GM23338 (cell line): ENCODE measurements around the gene RSPRY1. TPM values are rescaled to one million over a fixed set of nuclear protein-coding genes. Genes with fewer than 3 reads are reported as not detected.

Experiments used
- ATAC-seq: fragments of 200-7000 bp; cut with Tn5 transposase; 3 replicates; pipeline ENCODE4 v1.9.1; 2020
- DNase-seq: peaks from one replicate; pipeline ENCODE4 v3.0.0-alpha.2; 2015; ENCODE audit warnings: low spot score
- H2AFZ ChIP-seq: fragments of 200-600 bp; sonication (generic); 2 replicates; pipeline ENCODE4 v1.8.0; 2016; ENCODE audit warnings: antibody characterized with exemption, mild to moderate bottlenecking, moderate library complexity
- H3F3A ChIP-seq: fragments of 200-600 bp; sonication (generic); replicated peaks from 2 replicates; pipeline ENCODE4 v1.8.0; 2017; ENCODE audit warnings: antibody characterized with exemption, mixed run types, low read depth
- H3K27ac ChIP-seq: fragments of 200-600 bp; sonication (generic); 2 replicates; pipeline ENCODE4 v1.6.1; 2016; ENCODE audit warnings: low read depth
- H3K27me3 ChIP-seq: fragments of 200-600 bp; sonication (generic); 2 replicates; pipeline ENCODE4 v1.8.0; 2016; ENCODE audit warnings: mild to moderate bottlenecking, mixed run types, moderate library complexity; ENCODE audit not compliant: insufficient read depth
- H3K36me3 ChIP-seq: fragments of 200-600 bp; sonication (generic); 2 replicates; pipeline ENCODE4 v1.8.0; 2016; ENCODE audit warnings: mild to moderate bottlenecking; ENCODE audit not compliant: insufficient read depth
- H3K4me1 ChIP-seq: fragments of 200-600 bp; sonication (generic); 2 replicates; pipeline ENCODE4 v1.8.0; 2016; ENCODE audit warnings: mild to moderate bottlenecking, moderate library complexity; ENCODE audit not compliant: insufficient read depth
- H3K4me2 ChIP-seq: fragments of 200-600 bp; sonication (generic); 2 replicates; pipeline ENCODE4 v1.7.1; 2017; ENCODE audit warnings: mixed run types
- H3K4me3 ChIP-seq: fragments of 200-600 bp; sonication (generic); 2 replicates; pipeline ENCODE4 v1.6.1; 2016; ENCODE audit warnings: mixed run types
- H3K79me2 ChIP-seq: fragments of 200-600 bp; sonication (generic); replicated peaks from 2 replicates; pipeline ENCODE4 v1.8.0; 2017; ENCODE audit warnings: mild to moderate bottlenecking; ENCODE audit not compliant: insufficient read depth
- H3K9me2 ChIP-seq: fragments of 200-600 bp; sonication (generic); 2 replicates; pipeline ENCODE4 v1.8.0; 2017; ENCODE audit not compliant: insufficient read depth
- H4K20me1 ChIP-seq: fragments of 200-600 bp; sonication (generic); replicated peaks from 2 replicates; pipeline ENCODE4 v1.8.0; 2017; ENCODE audit warnings: mild to moderate bottlenecking; ENCODE audit not compliant: insufficient read depth
- H3K27ac Mint-ChIP-seq: 2 replicates; pipeline ENCODE4 v1.8.0; 2020; ENCODE audit warnings: inconsistent platforms, mild to moderate bottlenecking, moderate library complexity, mixed read lengths
- H3K27me3 Mint-ChIP-seq: 3 replicates; pipeline ENCODE4 v1.8.0; 2022; ENCODE audit warnings: low read depth, mild to moderate bottlenecking, moderate library complexity, mixed read lengths, inconsistent platforms; ENCODE audit not compliant: insufficient read depth, poor library complexity
- H3K36me3 Mint-ChIP-seq: 3 replicates; pipeline ENCODE4 v1.8.0; 2021; ENCODE audit warnings: low read depth, mild to moderate bottlenecking, inconsistent platforms, moderate library complexity, mixed read lengths
- H3K4me1 Mint-ChIP-seq: 3 replicates; pipeline ENCODE4 v1.8.0; 2020; ENCODE audit warnings: mild to moderate bottlenecking, inconsistent platforms, mixed read lengths
- H3K4me3 Mint-ChIP-seq: 3 replicates; pipeline ENCODE4 v1.8.0; 2021; ENCODE audit warnings: moderate library complexity, mild to moderate bottlenecking, inconsistent platforms, mixed read lengths
- H3K9me3 Mint-ChIP-seq: 3 replicates; pipeline ENCODE4 v1.8.0; 2020; ENCODE audit warnings: moderate library complexity, mild to moderate bottlenecking, inconsistent platforms, mixed read lengths
- CREB1 ChIP-seq: fragments of 250-450 bp; sonication (Bioruptor Pico); IDR thresholded peaks from 2 replicates; pipeline ENCODE4 v1.5.0; 2020; ENCODE audit warnings: low read depth, mild to moderate bottlenecking, moderate library complexity
- JUNB ChIP-seq: IDR thresholded peaks from one replicate; pipeline ENCODE4 v1.6.1; 2016; ENCODE audit warnings: antibody characterized with exemption; ENCODE audit not compliant: unreplicated experiment
- NANOG ChIP-seq: IDR thresholded peaks from 2 replicates; pipeline ENCODE4 v1.6.1; 2016; ENCODE audit warnings: antibody characterized with exemption, borderline replicate concordance
- STAT1 ChIP-seq: IDR thresholded peaks from one replicate; pipeline ENCODE4 v1.6.1; 2016; ENCODE audit warnings: antibody characterized with exemption; ENCODE audit not compliant: unreplicated experiment
- ZNF331 ChIP-seq: fragments of 250-450 bp; sonication (Bioruptor Pico); IDR thresholded peaks from 2 replicates; pipeline ENCODE4 v1.5.0; 2020; ENCODE audit warnings: low read depth, mild to moderate bottlenecking, moderate library complexity
- ZNF462 ChIP-seq: fragments of 250-450 bp; sonication (Bioruptor Pico); IDR thresholded peaks from 2 replicates; pipeline ENCODE4 v1.5.0; 2020; ENCODE audit warnings: mild to moderate bottlenecking, moderate library complexity
- polyA plus RNA-seq: library from polyadenylated mRNA; unstranded; fragments of >200 nt; fragmentation: Nextera tagmentation; extraction: Ambion mirVana; gene quantifications from 2 replicates; pipeline ENCODE4 v1.2.1, GENCODE V29; 2016
- total RNA-seq: library from RNA; depleted of rRNA; stranded (reverse); fragments of >200 nt; shearing (Covaris generic); gene quantifications from 2 replicates; pipeline ENCODE4 v1.2.3, GENCODE V29; 2014

The RSPRY1 gene
- total and polyA plus RNA-seq, 2 experiments from 2014 or later = 25.8 to 35.9 TPM

- H3K4me2 ChIP-seq = no peak overlapping the region
- H3K27ac Mint-ChIP-seq = no peak overlapping the region
- peaks cover 51% of the 10 kb centered on the region for H3K4me1 Mint-ChIP-seq
- no peak overlapping the region for H3K27ac ChIP-seq
- H3K4me3 Mint-ChIP-seq = no peak overlapping the region
- H2AFZ ChIP-seq = no peak overlapping the region
- no peaks in the 10 kb centered on the region for H3K79me2 ChIP-seq
- peak; percentile 4; the same call in 2 of the 3 replicates for ATAC-seq
- peaks cover 20% of the 10 kb centered on the region for H3K27me3 Mint-ChIP-seq
- TF ChIP-seq JUNB (no peak), NANOG (no peak), ZNF462 (no peak), CREB1 (CRISPR knock-in tag) (no peak), STAT1 (no peak), ZNF331 (CRISPR knock-in tag) (no peak)
- H3K27me3 ChIP-seq = no peaks in the 10 kb centered on the region
- DNase-seq = no peak
- H3K4me3 ChIP-seq = no peak overlapping the region
- no peaks in the 10 kb centered on the region; the same call in 2 of the 3 replicates for H3K36me3 Mint-ChIP-seq
- peaks cover 32% of the 10 kb centered on the region for H3K4me1 ChIP-seq
- no peaks in the 10 kb centered on the region for H3K9me2 ChIP-seq
- H3K9me3 Mint-ChIP-seq = no peaks in the 10 kb centered on the region; the same call in 2 of the 3 replicates
- no peaks in the 10 kb centered on the region for H3K36me3 ChIP-seq
- no peaks in the 10 kb centered on the region for H4K20me1 ChIP-seq
- no peaks in the 10 kb centered on the region for H3F3A ChIP-seq
These were observed 40.0 kb upstream of the RSPRY1 start for GRCh38 chr16:57146040-57146647.

- H3K36me3 Mint-ChIP-seq = no peaks in the 10 kb centered on the region; the same call in 2 of the 3 replicates
- Histone ChIP-seq H3K27ac (peak overlapping the region; percentile 86; the same call in 1 of the 2 replicates), H3K9me2 (no peaks in the 10 kb centered on the region), H3K27me3 (no peaks in the 10 kb centered on the region), H3F3A (no peaks in the 10 kb centered on the region), H4K20me1 (no peaks in the 10 kb centered on the region), H2AFZ (no peak overlapping the region), H3K4me3 (no peak overlapping the region), H3K4me1 (peaks cover 38% of the 10 kb centered on the region), H3K36me3 (no peaks in the 10 kb centered on the region), H3K79me2 (no peaks in the 10 kb centered on the region), H3K4me2 (peak overlapping the region; percentile 36)
- peaks cover 23% of the 10 kb centered on the region for H3K27me3 Mint-ChIP-seq
- H3K4me1 Mint-ChIP-seq = peaks cover 57% of the 10 kb centered on the region
- H3K4me3 Mint-ChIP-seq = no peak overlapping the region
- ATAC-seq (peak; percentile 76), DNase-seq (peak; percentile 69)
- H3K9me3 Mint-ChIP-seq = no peaks in the 10 kb centered on the region; the same call in 2 of the 3 replicates
- H3K27ac Mint-ChIP-seq = peak overlapping the region; percentile 95
- TF ChIP-seq ZNF462 = no peak
These were observed 39.4 kb upstream of the RSPRY1 start for GRCh38 chr16:57146735-57147134.
